NCI-H1436 (cell line): Measurements from ENCODE around the gene MACO1.
"Not testable (repeated sequence)": the region's sequence is repeated elsewhere in the genome, so short reads cannot be mapped to it uniquely, and the experiment has no call there.

ENCODE experiments used
- DNase-seq: peaks from one replicate; lab custom pipeline; 2025; lab: John Stamatoyannopoulos, UW

MACO1 gene

GRCh38 chr1:25425098-25426085 lies 5.3 kb upstream of the MACO1 start:
- DNase-seq: no peak

- no peak for DNase-seq
Observed at GRCh38 chr1:25427696-25428095, 3.0 kb upstream of the MACO1 start.

GRCh38 chr1:25428475-25429166 lies 2.1 kb upstream of the MACO1 start:
- DNase-seq: no peak

- DNase-seq: no peak
Observed at GRCh38 chr1:25430967-25431881, 527 bp downstream of the MACO1 start.

- no peak for DNase-seq
Observed at GRCh38 chr1:25431955-25432719, 1.4 kb downstream of the MACO1 start.

GRCh38 chr1:25432749-25433388 lies 2.2 kb downstream of the MACO1 start:
- no peak for DNase-seq

- DNase-seq: no peak
Observed at GRCh38 chr1:25433389-25434186, 2.9 kb downstream of the MACO1 start.

- DNase-seq: no peak
Observed at GRCh38 chr1:25435397-25436108, 4.9 kb downstream of the MACO1 start.

GRCh38 chr1:25437672-25438071 lies 7.0 kb downstream of the MACO1 start:
- DNase-seq: no peak

- DNase-seq: no peak
Observed at GRCh38 chr1:25439287-25439686, 8.6 kb downstream of the MACO1 start.

- no peak for DNase-seq
Observed at GRCh38 chr1:25442178-25442577, 11.5 kb downstream of the MACO1 start.

- no peak for DNase-seq
Observed at GRCh38 chr1:25443030-25443699, 12.5 kb downstream of the MACO1 start.

- not testable (repeated sequence) for DNase-seq
Observed at GRCh38 chr1:25444604-25445003, 13.9 kb downstream of the MACO1 start.

GRCh38 chr1:25445993-25446538 lies 15.4 kb downstream of the MACO1 start:
- DNase-seq: no peak

GRCh38 chr1:25447547-25447946 lies 16.9 kb downstream of the MACO1 start:
- no peak for DNase-seq

- no peak for DNase-seq
Observed at GRCh38 chr1:25450891-25451290, 20.2 kb downstream of the MACO1 start.

- DNase-seq: no peak
Observed at GRCh38 chr1:25451908-25452307, 21.2 kb downstream of the MACO1 start.

- DNase-seq: no peak
Observed at GRCh38 chr1:25456502-25456901, 25.8 kb downstream of the MACO1 start.
